H1 (cell line): Measurements from ENCODE around the gene PACS1. TPM values are rescaled to one million over a fixed set of nuclear protein-coding genes. Genes with fewer than 3 reads are reported as not detected.

Experiments
- CTCF ChIA-PET: fragments of 300-600 bp; sonication (Branson Sonifier 250); formaldehyde crosslinking; loops from one replicate; lab custom pipeline; 2021; ENCODE audit not compliant: partially characterized antibody; lab: Charles Lee
- POLR2A ChIA-PET: fragments of 300-600 bp; sonication (Branson Sonifier 250); formaldehyde crosslinking; loops from one replicate; lab custom pipeline; 2021; ENCODE audit warnings: inconsistent platforms; ENCODE audit not compliant: partially characterized antibody; lab: Charles Lee
- DNase-seq, 2 experiments: peaks; one replicate each; pipeline versions ENCODE4 v3.0.0 to v3.0.0-alpha.2; 2010 to 2022; ENCODE audit warnings: low spot score in 2 of 2, low read depth in 1 of 2, mixed read lengths in 1 of 2
- FAIRE-seq: peaks from 2 replicates; lab custom pipeline; 2011; peaks lifted over from hg19 to GRCh38; lab: Jason Lieb, UNC
- H2AFZ ChIP-seq: 2 replicates; pipeline ENCODE4 v1.8.1; 2012; ENCODE audit warnings: low read length, inconsistent platforms
- H2AK5ac ChIP-seq: 2 replicates; pipeline ENCODE4 v1.6.1; 2013; ENCODE audit warnings: low read depth, low read length
- H2BK120ac ChIP-seq: replicated peaks from 2 replicates; pipeline ENCODE3; 2013; ENCODE audit warnings: low read depth, low read length, inconsistent platforms
- H2BK12ac ChIP-seq: 2 replicates; pipeline ENCODE4 v1.6.1; 2013; ENCODE audit warnings: low read depth, low read length
- H2BK15ac ChIP-seq: 2 replicates; pipeline ENCODE4 v1.6.1; 2013; ENCODE audit warnings: low read length
- H2BK20ac ChIP-seq: 2 replicates; pipeline ENCODE4 v1.6.1; 2013; ENCODE audit warnings: low read length
- H2BK5ac ChIP-seq: 2 replicates; pipeline ENCODE4 v1.6.1; 2013; ENCODE audit warnings: low read depth, low read length
- H3K14ac ChIP-seq: 2 replicates; pipeline ENCODE4 v1.6.1; 2013; ENCODE audit warnings: inconsistent platforms; ENCODE audit not compliant: insufficient read length
- H3K18ac ChIP-seq: 2 replicates; pipeline ENCODE4 v1.6.1; 2013; ENCODE audit warnings: low read length; ENCODE audit errors: extremely low read depth
- H3K23ac ChIP-seq: 2 replicates; pipeline ENCODE4 v1.6.1; 2013; ENCODE audit warnings: inconsistent platforms; ENCODE audit not compliant: insufficient read length
- H3K23me2 ChIP-seq: 2 replicates; pipeline ENCODE4 v1.6.1; 2013; ENCODE audit warnings: low read depth, low read length
- H3K27ac ChIP-seq: 2 replicates; pipeline ENCODE4 v1.6.1; 2011; ENCODE audit warnings: low read depth, low read length, inconsistent platforms
- H3K27me3 ChIP-seq, 4 experiments: replicated peaks in 1 of 4; 1 replicate in 1 of 4; 2 replicates in 3 of 4; pipeline versions ENCODE4 v1.6.1 to v1.8.1; 2011 to 2013; ENCODE audit warnings: low read length in 3 of 4, mild to moderate bottlenecking in 3 of 4, inconsistent platforms in 2 of 4, mixed read lengths in 2 of 4, moderate library complexity in 1 of 4; ENCODE audit not compliant: control insufficient read depth in 3 of 4, insufficient read depth in 3 of 4; ENCODE audit errors: extremely low read depth in 1 of 4
- H3K36me3 ChIP-seq, 4 experiments: 2 replicates each; pipeline versions ENCODE4 v1.6.1 to v1.8.1; 2011 to 2013; ENCODE audit warnings: mild to moderate bottlenecking in 4 of 4, low read length in 3 of 4, moderate library complexity in 2 of 4, control low read depth in 1 of 4, inconsistent platforms in 1 of 4; ENCODE audit not compliant: insufficient read depth in 4 of 4, control insufficient read depth in 2 of 4
- H3K4ac ChIP-seq: replicated peaks from 2 replicates; pipeline ENCODE3; 2013; ENCODE audit warnings: low read length, low read depth, mixed read lengths, inconsistent platforms; ENCODE audit not compliant: insufficient read length
- H3K4me1 ChIP-seq, 4 experiments: replicated peaks in 1 of 4; 1 replicate in 1 of 4; 2 replicates in 3 of 4; pipeline versions ENCODE4 v1.6.1 to v1.8.1; 2011 to 2013; ENCODE audit warnings: low read length in 3 of 4, inconsistent platforms in 2 of 4, mixed read lengths in 1 of 4; ENCODE audit not compliant: insufficient read depth in 4 of 4, control insufficient read depth in 3 of 4
- H3K4me2 ChIP-seq, 2 experiments: 2 replicates each; pipeline versions ENCODE4 v1.6.1 to v1.8.1; 2011 to 2013; ENCODE audit warnings: low read depth in 2 of 2, low read length in 2 of 2, control low read depth in 1 of 2, inconsistent platforms in 1 of 2, mild to moderate bottlenecking in 1 of 2; ENCODE audit not compliant: insufficient read depth in 1 of 2
- H3K4me3 ChIP-seq, 4 experiments: fragments of 200-600, 300-600 bp in 1 of 4; sonication (generic), shearing (Covaris generic), sonication (Bioruptor Twin) in 1 of 4; 2 replicates each; pipeline versions ENCODE4 v1.5.1 to v1.8.1; 2011 to 2016; ENCODE audit warnings: low read length in 4 of 4, low read depth in 3 of 4, control low read depth in 2 of 4, inconsistent platforms in 2 of 4, mild to moderate bottlenecking in 2 of 4, mixed read lengths in 1 of 4, moderate library complexity in 1 of 4; ENCODE audit not compliant: insufficient read depth in 2 of 4; ENCODE audit errors: extremely low read depth in 1 of 4
- H3K56ac ChIP-seq: replicated peaks from 2 replicates; pipeline ENCODE3; 2013; ENCODE audit warnings: low read depth, mild to moderate bottlenecking, mixed read lengths, low read length, inconsistent platforms; ENCODE audit not compliant: insufficient read length
- H3K79me1 ChIP-seq: 2 replicates; pipeline ENCODE4 v1.6.1; 2013; ENCODE audit warnings: low read depth, low read length, control low read depth
- H3K79me2 ChIP-seq, 2 experiments: 2 replicates each; pipeline versions ENCODE4 v1.6.1 to v1.8.1; 2012 to 2013; ENCODE audit warnings: low read length in 2 of 2, mild to moderate bottlenecking in 2 of 2, inconsistent platforms in 1 of 2; ENCODE audit not compliant: insufficient read depth in 2 of 2, control insufficient read depth in 1 of 2
- H3K9ac ChIP-seq, 4 experiments: replicated peaks in 1 of 4; 1 replicate in 1 of 4; 2 replicates in 3 of 4; pipeline versions ENCODE4 v1.6.1 to v1.8.1; 2011 to 2013; ENCODE audit warnings: low read depth in 3 of 4, low read length in 3 of 4, control low read depth in 2 of 4, mild to moderate bottlenecking in 2 of 4, moderate library complexity in 2 of 4, inconsistent platforms in 1 of 4; ENCODE audit errors: extremely low read depth in 1 of 4
- H3K9me3 ChIP-seq, 2 experiments: 2 replicates each; pipeline versions ENCODE4 v1.6.1 to v1.8.1; 2012 to 2013; ENCODE audit warnings: mild to moderate bottlenecking in 2 of 2, moderate library complexity in 2 of 2, control low read depth in 1 of 2, inconsistent platforms in 1 of 2, low read depth in 1 of 2, low read length in 1 of 2, mixed read lengths in 1 of 2; ENCODE audit not compliant: insufficient read depth in 2 of 2
- H4K20me1 ChIP-seq, 2 experiments: replicated peaks in 1 of 2; 2 replicates each; pipeline versions ENCODE3 to v1.8.1; 2011 to 2013; ENCODE audit warnings: inconsistent platforms in 2 of 2, low read length in 2 of 2, mild to moderate bottlenecking in 1 of 2; ENCODE audit not compliant: insufficient read depth in 2 of 2, control insufficient read depth in 1 of 2
- H4K5ac ChIP-seq: 2 replicates; pipeline ENCODE4 v1.6.1; 2013; ENCODE audit warnings: low read length, low read depth, mixed read lengths, inconsistent platforms; ENCODE audit not compliant: insufficient read length
- H4K8ac ChIP-seq: 2 replicates; pipeline ENCODE4 v1.8.0; 2013; ENCODE audit warnings: mild to moderate bottlenecking, moderate library complexity, low read length, inconsistent platforms; ENCODE audit not compliant: insufficient read depth; ENCODE audit errors: extremely low read depth
- H4K91ac ChIP-seq: replicated peaks from 2 replicates; pipeline ENCODE3; 2013; ENCODE audit warnings: low read length, mixed read lengths, inconsistent platforms; ENCODE audit not compliant: insufficient read length
- RBBP5 ChIP-seq: IDR thresholded peaks from 2 replicates; pipeline ENCODE4 v1.7.1; 2012; ENCODE audit warnings: low read depth, mild to moderate bottlenecking, inconsistent platforms, low read length, moderate library complexity, borderline replicate concordance
- SP2 ChIP-seq: IDR thresholded peaks from 2 replicates; pipeline ENCODE4 v1.6.1; 2012; ENCODE audit warnings: mild to moderate bottlenecking, low read length, inconsistent platforms
- TEAD4 ChIP-seq: IDR thresholded peaks from 2 replicates; pipeline ENCODE4 v1.6.1; 2012; ENCODE audit warnings: low read depth, low read length, inconsistent platforms, mixed read lengths
- WGBS, 2 experiments: shearing (Covaris generic) in 1 of 2; methylation state at CpG; one replicate each; pipeline versions ENCODE4 v1.1.6 to v1.1.7; 2013 to 2015; ENCODE audit warnings: low lambda C conversion rate in 2 of 2, mixed read lengths in 2 of 2, inconsistent platforms in 1 of 2, low coverage in 1 of 2, missing lambda C conversion rate in 1 of 2; ENCODE audit not compliant: insufficient replicate concordance in 2 of 2, insufficient coverage in 1 of 2, insufficient read length in 1 of 2; ENCODE audit errors: extremely low coverage in 1 of 2, missing lambda C conversion rate in 1 of 2; 5-methylcytosine and 5-hydroxymethylcytosine counted together
- polyA plus RNA-seq, 7 experiments: library from polyadenylated mRNA; depleted of rRNA in 3 of 7; stranded (reverse) in 5 of 7; unstranded in 2 of 7; fragments of >200 nt in 5 of 7; fragments of 200-250 nt in 2 of 7; gene quantifications; 1 replicate in 5 of 7; 2 replicates in 1 of 7; 4 replicates in 1 of 7; pipeline versions ENCODE4 v1.2.1 to v1.2.3, GENCODE V29; 2011 to 2013; ENCODE audit warnings: missing spikeins in 2 of 7, mixed read lengths in 2 of 7
- total RNA-seq: library from RNA; stranded (reverse); fragmentation: NEBNext Ultra II Directional; extraction: Animal tissue kit (Norgen Biotek cat#: 25700); gene quantifications from 2 replicates; pipeline ENCODE4 v1.2.1, GENCODE V29; 2021

PACS1 gene
- total and polyA plus RNA-seq, 2 of the 8 experiments (the other 6 are each of a cell fraction or from before 2014, with no cell fraction given): 11.5 to 36.0 TPM

- no peak overlapping the region for H3K14ac ChIP-seq
- H4K91ac ChIP-seq: no peak overlapping the region
- H2BK5ac ChIP-seq: no peak overlapping the region
- H2BK120ac ChIP-seq: no peak overlapping the region
- POLR2A ChIA-PET: interaction anchor here (2.2 kb wide), 1 partner anchor 7 kb away, joined by 5 read pairs; the partner anchor contains the start of gene PACS1
- H4K5ac ChIP-seq: no peak overlapping the region
- no peaks in the 10 kb centered on the region for H3K27me3 ChIP-seq
- H3K9ac ChIP-seq: no peak overlapping the region
- H4K20me1 ChIP-seq: no peaks in the 10 kb centered on the region
- H3K36me3 ChIP-seq: 0 out of 8 replicates have a peak, but pooled peaks cover 0 to 3% (median 0%) of the 10 kb centered on the region in 4 experiments
- no peak overlapping the region for H2AFZ ChIP-seq
- no peak overlapping the region for H4K8ac ChIP-seq
- TF ChIP-seq TEAD4 (no peak), SP2 (no peak), RBBP5 (no peak)
- TF ChIP-seq, all 59 proteins: peak for 0
- no peak overlapping the region for H2BK12ac ChIP-seq
- no peaks in the 10 kb centered on the region for H3K79me2 ChIP-seq
- CTCF ChIA-PET: interaction anchor here (3.8 to 3.9 kb wide), 2 partner anchors 9 to 56 kb away, joined by 16 to 17 read pairs; no protein-coding TSS in a partner anchor
- no peaks in the 10 kb centered on the region for H3K9me3 ChIP-seq
- no peak overlapping the region for H3K4me3 ChIP-seq
- no peak overlapping the region for H3K23ac ChIP-seq
- no peak overlapping the region for H3K18ac ChIP-seq
- H3K79me1 ChIP-seq: no peaks in the 10 kb centered on the region; the same call in 1 of the 2 replicates
- H2BK20ac ChIP-seq: no peak overlapping the region
- H3K4ac ChIP-seq: no peak overlapping the region
- H3K56ac ChIP-seq: no peak overlapping the region
- H3K23me2 ChIP-seq: no peaks in the 10 kb centered on the region
- no peaks in the 10 kb centered on the region for H3K4me1 ChIP-seq
- H3K4me2 ChIP-seq: no peak overlapping the region
- H2BK15ac ChIP-seq: no peak overlapping the region
- H2AK5ac ChIP-seq: no peak overlapping the region
- DNase-seq (no peak), FAIRE-seq (no peak)
- 92% methylated on average over 3 of the region's 3 CpGs; no CpG with 5 or more reads in 1 of the 2 experiments for WGBS, 2 experiments
- H3K27ac ChIP-seq: no peak overlapping the region
These were observed 7.9 kb downstream of the PACS1 start for GRCh38 chr11:66077927-66078326.
